DND-41 (cell line): ENCODE results near the gene NPC1.

Source experiments
- CTCF ChIP-seq: IDR thresholded peaks from 2 replicates; pipeline ENCODE4 v1.5.1; 2012; ENCODE audit warnings: borderline replicate concordance, low read length, moderate library complexity, mild to moderate bottlenecking; ENCODE audit not compliant: poor library complexity, severe bottlenecking; ENCODE audit errors: extremely low read depth
- EZH2 ChIP-seq: IDR thresholded peaks from 3 replicates; pipeline ENCODE4 v1.6.1; 2012; ENCODE audit warnings: borderline replicate concordance, low read depth, mild to moderate bottlenecking, moderate library complexity, low read length, inconsistent platforms; ENCODE audit not compliant: severe bottlenecking

DNA sequence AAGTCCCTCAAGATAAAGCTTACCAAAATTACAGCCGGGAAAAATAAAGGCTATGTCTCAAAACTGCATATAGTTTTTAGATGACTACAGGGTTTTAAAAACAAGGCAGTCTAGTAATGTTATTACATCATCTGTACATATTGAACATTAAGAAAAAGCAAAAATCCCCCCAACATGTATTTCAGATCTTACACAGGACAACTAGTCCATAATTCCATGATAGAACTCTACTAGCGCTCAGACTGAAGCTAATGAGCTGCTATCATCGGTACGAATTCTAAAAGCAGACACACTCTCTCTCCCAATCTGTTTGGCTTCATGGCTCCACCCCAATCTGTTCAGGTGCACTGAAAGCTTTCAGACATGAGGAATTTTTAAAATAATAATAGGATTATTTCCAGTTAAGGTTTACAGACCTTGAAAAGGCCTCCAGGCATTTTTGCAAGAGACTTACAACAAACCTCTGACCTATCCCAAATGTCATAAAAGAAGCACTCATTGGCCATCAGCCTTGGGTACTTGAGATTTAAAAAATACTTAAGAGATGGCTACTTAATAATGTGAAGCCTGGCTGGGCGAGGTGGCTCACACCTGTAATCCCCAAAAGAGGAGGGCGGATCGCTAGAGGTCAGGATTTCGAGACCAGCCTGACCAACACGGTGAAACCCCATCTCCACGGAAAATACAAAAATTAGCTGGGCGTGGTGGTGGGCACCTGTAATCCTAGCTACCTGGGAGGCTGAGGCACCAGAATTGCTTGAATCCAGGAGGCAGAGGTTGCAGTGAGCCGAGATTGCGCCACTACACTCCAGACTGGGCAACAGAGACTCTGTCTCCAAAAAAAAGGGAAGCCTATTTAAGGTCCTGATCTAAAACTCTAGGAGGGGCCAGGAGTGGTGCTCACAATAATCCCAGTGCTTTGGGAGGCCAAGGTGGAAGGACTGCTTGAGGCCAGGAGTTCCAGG, 2.0 kb downstream of the NPC1 start:
- TF ChIP-seq CTCF (no peak), EZH2 (no peak)
